DND-41 (cell line): Measurements from ENCODE around the gene RGS3.

Experiments used
- ATAC-seq: fragments of 200-7000 bp; cut with Tn5 transposase; 3 replicates; pipeline ENCODE4 v1.9.1; 2021; ENCODE audit warnings: low read depth; ENCODE audit not compliant: insufficient read depth
- DNase-seq: peaks from one replicate; pipeline ENCODE4 v3.0.0-alpha.2; 2020
- H2AFZ ChIP-seq: 2 replicates; pipeline ENCODE4 v1.6.0; 2012; ENCODE audit warnings: low read depth, low read length
- H3K27ac ChIP-seq: 2 replicates; pipeline ENCODE4 v1.5.1; 2012; ENCODE audit warnings: low read length, inconsistent platforms
- H3K27me3 ChIP-seq: fragments of 200-600 bp; sonication (generic); 2 replicates; pipeline ENCODE4 v1.6.0; 2012; ENCODE audit warnings: low read length, mild to moderate bottlenecking, inconsistent platforms; ENCODE audit not compliant: insufficient read depth, poor library complexity
- H3K36me3 ChIP-seq: 2 replicates; pipeline ENCODE4 v1.5.1; 2012; ENCODE audit warnings: low read length, inconsistent platforms; ENCODE audit not compliant: insufficient read depth
- H3K4me1 ChIP-seq: 2 replicates; pipeline ENCODE4 v1.5.1; 2012; ENCODE audit warnings: mild to moderate bottlenecking, low read length; ENCODE audit not compliant: insufficient read depth
- H3K4me2 ChIP-seq: 2 replicates; pipeline ENCODE4 v1.6.0; 2012; ENCODE audit warnings: mild to moderate bottlenecking, moderate library complexity, low read length, inconsistent platforms; ENCODE audit not compliant: insufficient read depth
- H3K4me3 ChIP-seq, 2 experiments: fragments of 200-600 bp in 1 of 2; shearing (Covaris generic) in 1 of 2; 2 replicates each; pipeline ENCODE4 v1.5.1; 2012 to 2016; ENCODE audit warnings: inconsistent platforms in 2 of 2, low read length in 2 of 2, mild to moderate bottlenecking in 2 of 2, low read depth in 1 of 2, moderate library complexity in 1 of 2
- H3K79me2 ChIP-seq: 2 replicates; pipeline ENCODE4 v1.6.0; 2012; ENCODE audit warnings: low read length, inconsistent platforms; ENCODE audit not compliant: insufficient read depth
- H3K9ac ChIP-seq: 2 replicates; pipeline ENCODE4 v1.6.0; 2012; ENCODE audit warnings: low read depth, mild to moderate bottlenecking, inconsistent platforms, low read length, moderate library complexity
- H3K9me3 ChIP-seq: 2 replicates; pipeline ENCODE4 v1.5.1; 2012; ENCODE audit warnings: low read length, moderate library complexity, mild to moderate bottlenecking, inconsistent platforms; ENCODE audit not compliant: insufficient read depth, severe bottlenecking
- H4K20me1 ChIP-seq: 2 replicates; pipeline ENCODE4 v1.6.0; 2012; ENCODE audit warnings: low read length; ENCODE audit not compliant: insufficient read depth
- EZH2 ChIP-seq: IDR thresholded peaks from 3 replicates; pipeline ENCODE4 v1.6.1; 2012; ENCODE audit warnings: borderline replicate concordance, low read depth, mild to moderate bottlenecking, moderate library complexity, low read length, inconsistent platforms; ENCODE audit not compliant: severe bottlenecking
- TF ChIP-seq, protein P1 (sequence below): IDR thresholded peaks from 2 replicates; pipeline ENCODE4 v1.5.1; 2012; ENCODE audit warnings: borderline replicate concordance, low read length, moderate library complexity, mild to moderate bottlenecking; ENCODE audit not compliant: poor library complexity, severe bottlenecking; ENCODE audit errors: extremely low read depth

Gene RGS3

DNA sequence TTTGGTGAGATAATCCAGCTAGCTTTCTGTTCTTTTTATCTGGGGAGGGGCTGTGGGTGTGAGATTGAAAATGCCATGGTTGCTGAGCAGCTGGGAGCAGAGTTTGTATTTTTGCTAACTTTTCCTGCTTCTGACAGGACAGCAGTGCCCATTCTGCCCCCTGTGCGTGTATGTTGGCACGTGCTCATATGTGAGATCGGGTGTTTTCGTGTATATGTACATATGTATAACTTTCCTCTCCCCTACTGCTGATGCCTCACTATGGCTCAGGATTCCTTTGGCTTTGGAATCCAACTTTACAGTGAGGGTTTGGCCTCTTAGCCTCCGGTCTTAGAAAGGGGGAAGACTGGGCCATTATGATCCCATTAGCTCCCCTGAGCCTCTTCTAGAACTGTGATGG, 38.3 kb downstream of the RGS3 start:
- DNase-seq (no peak), ATAC-seq (no peak)
- Histone ChIP-seq H3K27me3 (no peaks in the 10 kb centered on the region), H3K4me1 (no peaks in the 10 kb centered on the region), H2AFZ (no peak overlapping the region), H3K79me2 (no peaks in the 10 kb centered on the region), H3K27ac (no peak overlapping the region), H3K9ac (no peak overlapping the region), H3K4me3 (no peak overlapping the region), H3K9me3 (no peaks in the 10 kb centered on the region), H4K20me1 (no peaks in the 10 kb centered on the region), H3K4me2 (no peak overlapping the region), H3K36me3 (no peaks in the 10 kb centered on the region)
- TF ChIP-seq, protein P1, sequence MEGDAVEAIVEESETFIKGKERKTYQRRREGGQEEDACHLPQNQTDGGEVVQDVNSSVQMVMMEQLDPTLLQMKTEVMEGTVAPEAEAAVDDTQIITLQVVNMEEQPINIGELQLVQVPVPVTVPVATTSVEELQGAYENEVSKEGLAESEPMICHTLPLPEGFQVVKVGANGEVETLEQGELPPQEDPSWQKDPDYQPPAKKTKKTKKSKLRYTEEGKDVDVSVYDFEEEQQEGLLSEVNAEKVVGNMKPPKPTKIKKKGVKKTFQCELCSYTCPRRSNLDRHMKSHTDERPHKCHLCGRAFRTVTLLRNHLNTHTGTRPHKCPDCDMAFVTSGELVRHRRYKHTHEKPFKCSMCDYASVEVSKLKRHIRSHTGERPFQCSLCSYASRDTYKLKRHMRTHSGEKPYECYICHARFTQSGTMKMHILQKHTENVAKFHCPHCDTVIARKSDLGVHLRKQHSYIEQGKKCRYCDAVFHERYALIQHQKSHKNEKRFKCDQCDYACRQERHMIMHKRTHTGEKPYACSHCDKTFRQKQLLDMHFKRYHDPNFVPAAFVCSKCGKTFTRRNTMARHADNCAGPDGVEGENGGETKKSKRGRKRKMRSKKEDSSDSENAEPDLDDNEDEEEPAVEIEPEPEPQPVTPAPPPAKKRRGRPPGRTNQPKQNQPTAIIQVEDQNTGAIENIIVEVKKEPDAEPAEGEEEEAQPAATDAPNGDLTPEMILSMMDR = no peak
- no peak for TF ChIP-seq EZH2

- Histone ChIP-seq H3K4me3 (no peak overlapping the region), H3K9me3 (no peaks in the 10 kb centered on the region), H3K27ac (no peak overlapping the region), H3K27me3 (no peaks in the 10 kb centered on the region), H3K4me1 (no peaks in the 10 kb centered on the region), H2AFZ (no peak overlapping the region), H3K79me2 (no peaks in the 10 kb centered on the region), H4K20me1 (no peaks in the 10 kb centered on the region), H3K9ac (no peak overlapping the region), H3K4me2 (no peak overlapping the region), H3K36me3 (no peaks in the 10 kb centered on the region)
- TF ChIP-seq, protein P1 = no peak
- no peak for TF ChIP-seq EZH2
- DNase-seq (no peak), ATAC-seq (no peak)
These were observed 39.0 kb downstream of the RGS3 start for GRCh38 chr9:113502427-113503034.

DNA sequence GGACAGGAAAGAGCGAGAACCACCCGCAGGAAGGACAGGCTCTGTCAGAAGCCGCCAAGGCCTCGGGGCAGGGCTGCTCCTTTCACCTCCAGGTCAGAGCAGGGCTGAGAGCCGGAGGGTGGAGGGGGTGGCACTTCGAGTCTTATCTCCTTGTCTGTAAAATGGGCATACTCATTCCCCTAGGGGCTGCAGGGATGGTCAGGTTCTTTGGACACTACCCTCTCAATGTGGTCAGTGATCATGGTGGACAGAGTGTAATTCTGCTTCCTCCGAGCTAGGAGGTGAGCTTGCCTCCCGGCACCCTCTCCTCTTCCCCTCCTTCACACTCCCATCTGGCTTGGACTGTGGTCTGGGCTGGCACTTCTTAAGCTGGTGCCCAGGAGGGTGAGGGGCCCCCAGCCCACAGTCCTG, 39.6 kb downstream of the RGS3 start:
- TF ChIP-seq EZH2 = no peak
- TF ChIP-seq, protein P1 = no peak
- Histone ChIP-seq H3K4me1 (no peaks in the 10 kb centered on the region), H3K4me2 (no peak overlapping the region), H4K20me1 (no peaks in the 10 kb centered on the region), H3K27me3 (no peaks in the 10 kb centered on the region), H3K9me3 (no peaks in the 10 kb centered on the region), H3K9ac (no peak overlapping the region), H3K27ac (no peak overlapping the region), H3K36me3 (no peaks in the 10 kb centered on the region), H3K79me2 (no peaks in the 10 kb centered on the region), H2AFZ (no peak overlapping the region), H3K4me3 (no peak overlapping the region)
- ATAC-seq = no peak
- no peak for DNase-seq
